Measurements from ENCODE around the gene APOL2. TPM values are rescaled to one million over a fixed set of nuclear protein-coding genes. Genes with fewer than 3 reads are reported as not detected.

Gene APOL2
- total RNA-seq, 4 donors from 2014 or later = 15.6 to 96.2 (median 60.3) TPM

DNA sequence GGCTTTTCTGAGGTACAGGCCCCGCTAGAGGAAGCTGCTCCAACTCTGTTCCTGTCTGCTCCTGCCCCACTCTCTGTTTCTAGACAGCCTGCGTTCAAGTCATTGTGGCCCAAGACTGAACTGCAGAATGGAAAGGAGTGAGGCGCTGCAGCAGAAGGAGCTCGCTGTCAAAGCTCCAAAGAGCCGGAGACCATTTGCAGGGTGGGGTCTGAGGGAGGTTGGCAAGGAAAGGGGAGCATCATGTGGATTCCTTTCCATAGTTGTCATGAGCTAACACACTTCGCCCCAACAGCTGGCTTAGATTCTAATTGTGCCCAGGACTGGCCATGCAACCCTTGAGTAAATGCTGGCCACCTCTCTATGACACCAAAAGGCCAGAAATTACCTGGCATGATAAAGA lies 56.5 kb downstream of the APOL2 start:
- no peak for DNase-seq
- H3K27ac ChIP-seq = no peak overlapping the region
- peaks cover 0 to 3% of the 10 kb centered on the region in 2 donors for H3K4me1 ChIP-seq
- H3K4me3 ChIP-seq = no peak overlapping the region
- no peaks in the 10 kb centered on the region for H3K36me3 ChIP-seq
- intact Hi-C loops (cut with DNase I; ENCODE audit: low total_unique reads) = no loop called here
- H3K9me3 ChIP-seq = no peaks in the 10 kb centered on the region
- no peaks in the 10 kb centered on the region for H3K27me3 ChIP-seq
- no peak for TF ChIP-seq POLR2A (IDR thresholded peaks at IDR 0.05)
- TF ChIP-seq, protein P1, sequence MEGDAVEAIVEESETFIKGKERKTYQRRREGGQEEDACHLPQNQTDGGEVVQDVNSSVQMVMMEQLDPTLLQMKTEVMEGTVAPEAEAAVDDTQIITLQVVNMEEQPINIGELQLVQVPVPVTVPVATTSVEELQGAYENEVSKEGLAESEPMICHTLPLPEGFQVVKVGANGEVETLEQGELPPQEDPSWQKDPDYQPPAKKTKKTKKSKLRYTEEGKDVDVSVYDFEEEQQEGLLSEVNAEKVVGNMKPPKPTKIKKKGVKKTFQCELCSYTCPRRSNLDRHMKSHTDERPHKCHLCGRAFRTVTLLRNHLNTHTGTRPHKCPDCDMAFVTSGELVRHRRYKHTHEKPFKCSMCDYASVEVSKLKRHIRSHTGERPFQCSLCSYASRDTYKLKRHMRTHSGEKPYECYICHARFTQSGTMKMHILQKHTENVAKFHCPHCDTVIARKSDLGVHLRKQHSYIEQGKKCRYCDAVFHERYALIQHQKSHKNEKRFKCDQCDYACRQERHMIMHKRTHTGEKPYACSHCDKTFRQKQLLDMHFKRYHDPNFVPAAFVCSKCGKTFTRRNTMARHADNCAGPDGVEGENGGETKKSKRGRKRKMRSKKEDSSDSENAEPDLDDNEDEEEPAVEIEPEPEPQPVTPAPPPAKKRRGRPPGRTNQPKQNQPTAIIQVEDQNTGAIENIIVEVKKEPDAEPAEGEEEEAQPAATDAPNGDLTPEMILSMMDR (IDR thresholded peaks at IDR 0.05) = no peak

DNA sequence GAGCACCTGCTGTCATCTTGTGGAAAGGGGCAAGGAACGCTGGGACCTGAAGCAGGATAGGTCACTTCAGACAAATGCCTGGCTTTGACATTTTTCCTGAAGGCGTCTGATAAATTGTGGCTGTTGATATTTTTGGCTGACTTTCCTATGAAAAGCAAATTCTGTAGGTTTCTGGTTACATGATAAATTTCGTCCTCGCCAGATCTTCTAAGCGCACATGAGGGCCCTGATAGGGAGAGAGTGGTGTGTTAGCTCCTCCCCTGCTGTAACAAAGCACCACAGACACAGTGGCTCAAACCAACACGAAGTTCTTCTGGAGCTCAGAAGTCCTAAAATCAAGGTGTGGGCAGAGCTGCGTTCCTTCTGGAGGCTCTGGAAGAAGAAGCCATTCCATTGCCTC lies 57.3 kb downstream of the APOL2 start:
- Histone ChIP-seq H3K4me1 (peaks cover 0 to 3% of the 10 kb centered on the region in 2 donors), H3K27me3 (no peaks in the 10 kb centered on the region), H3K9me3 (no peaks in the 10 kb centered on the region), H3K36me3 (no peaks in the 10 kb centered on the region), H3K4me3 (no peak overlapping the region), H3K27ac (no peak overlapping the region)
- intact Hi-C loops (cut with DNase I; ENCODE audit: low total_unique reads) = no loop called here
- no peak for TF ChIP-seq POLR2A (IDR thresholded peaks at IDR 0.05)
- TF ChIP-seq, protein P1 (IDR thresholded peaks at IDR 0.05) = no peak
- no peak for DNase-seq

DNA sequence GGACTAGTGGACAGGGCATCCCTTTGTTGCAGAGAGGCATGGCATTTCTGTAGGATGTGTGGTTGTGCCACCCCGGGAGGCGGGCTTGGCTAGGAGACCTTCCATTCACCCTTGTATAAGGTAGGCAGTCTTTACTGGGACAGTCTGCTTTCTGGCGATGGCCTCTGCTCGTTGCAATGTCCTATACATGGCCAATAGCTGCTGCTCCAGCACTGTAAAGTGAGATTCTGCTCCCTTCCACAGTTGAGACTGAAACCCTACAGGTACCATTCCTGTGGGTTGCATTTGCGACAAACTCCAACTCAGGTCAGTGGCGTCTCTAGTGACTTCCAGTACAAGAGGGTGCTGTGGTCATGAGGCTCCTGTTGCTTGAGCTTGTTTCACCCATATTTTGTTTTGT lies 58.4 kb downstream of the APOL2 start:
- Histone ChIP-seq H3K4me3 (no peak overlapping the region), H3K9me3 (no peaks in the 10 kb centered on the region), H3K27ac (no peak overlapping the region), H3K36me3 (no peaks in the 10 kb centered on the region), H3K27me3 (no peaks in the 10 kb centered on the region), H3K4me1 (peaks cover 0 to 3% of the 10 kb centered on the region in 2 donors)
- no peak for TF ChIP-seq POLR2A (IDR thresholded peaks at IDR 0.05)
- TF ChIP-seq, protein P1 (IDR thresholded peaks at IDR 0.05) = no peak
- intact Hi-C loops (cut with DNase I; ENCODE audit: low total_unique reads) = loop anchor here (2.0 kb wide), 1 partner anchor 36 kb away; no protein-coding TSS in a partner anchor
- no peak for DNase-seq

DNA sequence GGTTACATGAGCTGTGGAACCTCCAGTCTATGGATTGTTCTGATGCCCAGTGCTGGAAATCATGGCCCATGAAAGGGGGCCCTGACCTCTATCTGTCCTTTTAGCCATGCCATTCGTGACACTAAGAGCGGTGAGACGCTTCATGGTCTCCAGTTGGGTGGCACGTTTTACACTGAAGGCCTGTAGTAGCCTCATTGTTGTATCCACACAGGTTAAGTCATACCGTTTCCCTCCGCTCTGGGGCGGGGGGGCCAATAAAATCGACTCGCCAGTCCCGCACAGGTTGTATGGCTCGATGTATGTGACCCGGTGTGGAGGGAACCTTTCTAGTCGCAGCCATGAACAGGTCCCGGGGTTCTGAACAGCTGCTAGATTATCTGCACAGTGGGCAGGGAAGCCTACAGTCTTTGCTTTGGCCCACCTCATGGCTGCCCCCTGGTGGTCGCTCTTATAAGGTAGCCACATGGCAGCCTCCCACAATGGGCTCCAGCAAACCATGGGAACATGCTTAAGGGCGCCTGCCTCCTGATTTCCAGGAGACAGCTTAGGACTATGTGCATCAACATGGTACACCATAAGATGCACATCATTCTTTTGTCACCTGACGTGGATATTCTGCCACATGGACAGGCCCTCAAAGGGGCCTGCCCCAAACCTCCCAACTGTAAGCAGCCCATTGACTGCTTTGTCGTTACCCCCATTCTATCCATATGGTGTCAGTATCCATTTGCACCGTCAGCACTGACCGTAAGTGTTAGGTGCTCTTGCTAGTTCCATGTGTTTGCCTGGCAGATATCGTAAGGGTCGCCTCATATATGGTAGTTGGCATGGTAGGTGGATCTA lies 59.1 kb downstream of the APOL2 start:
- H3K4me3 ChIP-seq = no peak overlapping the region
- intact Hi-C loops (cut with DNase I; ENCODE audit: low total_unique reads) = loop anchor here (2.0 kb wide), 1 partner anchor 35 kb away; no protein-coding TSS in a partner anchor
- no peaks in the 10 kb centered on the region for H3K36me3 ChIP-seq
- H3K9me3 ChIP-seq = no peaks in the 10 kb centered on the region
- TF ChIP-seq POLR2A (IDR thresholded peaks at IDR 0.05) = peak in 1 of 2 donors; percentile 21
- TF ChIP-seq, protein P1 (IDR thresholded peaks at IDR 0.05) = peak; percentile 79 to 92 (median 90)
- H3K4me1 ChIP-seq = peaks cover 0 to 3% of the 10 kb centered on the region in 2 donors
- H3K27me3 ChIP-seq = no peaks in the 10 kb centered on the region
- peak; percentile 85 to 89 for DNase-seq
- no peak overlapping the region for H3K27ac ChIP-seq

DNA sequence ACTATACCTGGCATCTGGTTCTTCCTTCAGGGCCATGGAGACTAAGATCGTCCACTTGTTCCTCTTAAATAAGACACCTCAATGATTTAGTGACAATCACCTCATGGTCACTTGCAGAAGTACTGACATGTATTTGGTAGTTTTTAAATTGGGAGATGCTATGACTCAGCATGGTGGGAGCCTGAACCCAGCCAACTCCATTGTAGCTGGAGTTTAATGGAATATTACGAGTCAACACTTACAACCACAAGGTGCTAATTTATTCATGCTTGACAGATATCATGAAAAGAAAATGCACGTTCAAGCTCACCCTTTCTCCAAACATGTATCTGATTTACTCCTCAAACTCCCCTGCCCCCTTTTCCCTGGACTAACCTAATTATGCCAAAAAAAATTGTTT lies 62.2 kb downstream of the APOL2 start:
- DNase-seq = no peak
- no peak overlapping the region for H3K27ac ChIP-seq
- peaks cover 0 to 3% of the 10 kb centered on the region in 2 donors for H3K4me1 ChIP-seq
- no peaks in the 10 kb centered on the region for H3K36me3 ChIP-seq
- TF ChIP-seq, protein P1 (IDR thresholded peaks at IDR 0.05) = no peak
- TF ChIP-seq POLR2A (IDR thresholded peaks at IDR 0.05) = no peak
- no peaks in the 10 kb centered on the region for H3K27me3 ChIP-seq
- intact Hi-C loops (cut with DNase I; ENCODE audit: low total_unique reads) = no loop called here
- H3K4me3 ChIP-seq = no peak overlapping the region
- H3K9me3 ChIP-seq = no peaks in the 10 kb centered on the region

All from uterus (tissue), 4 donors.